ENCODE results near the gene EDC4.
"Not testable (repeated sequence)": the region's sequence is repeated elsewhere in the genome, so short reads cannot be mapped to it uniquely, and the experiment has no call there.

The EDC4 gene, protein sequence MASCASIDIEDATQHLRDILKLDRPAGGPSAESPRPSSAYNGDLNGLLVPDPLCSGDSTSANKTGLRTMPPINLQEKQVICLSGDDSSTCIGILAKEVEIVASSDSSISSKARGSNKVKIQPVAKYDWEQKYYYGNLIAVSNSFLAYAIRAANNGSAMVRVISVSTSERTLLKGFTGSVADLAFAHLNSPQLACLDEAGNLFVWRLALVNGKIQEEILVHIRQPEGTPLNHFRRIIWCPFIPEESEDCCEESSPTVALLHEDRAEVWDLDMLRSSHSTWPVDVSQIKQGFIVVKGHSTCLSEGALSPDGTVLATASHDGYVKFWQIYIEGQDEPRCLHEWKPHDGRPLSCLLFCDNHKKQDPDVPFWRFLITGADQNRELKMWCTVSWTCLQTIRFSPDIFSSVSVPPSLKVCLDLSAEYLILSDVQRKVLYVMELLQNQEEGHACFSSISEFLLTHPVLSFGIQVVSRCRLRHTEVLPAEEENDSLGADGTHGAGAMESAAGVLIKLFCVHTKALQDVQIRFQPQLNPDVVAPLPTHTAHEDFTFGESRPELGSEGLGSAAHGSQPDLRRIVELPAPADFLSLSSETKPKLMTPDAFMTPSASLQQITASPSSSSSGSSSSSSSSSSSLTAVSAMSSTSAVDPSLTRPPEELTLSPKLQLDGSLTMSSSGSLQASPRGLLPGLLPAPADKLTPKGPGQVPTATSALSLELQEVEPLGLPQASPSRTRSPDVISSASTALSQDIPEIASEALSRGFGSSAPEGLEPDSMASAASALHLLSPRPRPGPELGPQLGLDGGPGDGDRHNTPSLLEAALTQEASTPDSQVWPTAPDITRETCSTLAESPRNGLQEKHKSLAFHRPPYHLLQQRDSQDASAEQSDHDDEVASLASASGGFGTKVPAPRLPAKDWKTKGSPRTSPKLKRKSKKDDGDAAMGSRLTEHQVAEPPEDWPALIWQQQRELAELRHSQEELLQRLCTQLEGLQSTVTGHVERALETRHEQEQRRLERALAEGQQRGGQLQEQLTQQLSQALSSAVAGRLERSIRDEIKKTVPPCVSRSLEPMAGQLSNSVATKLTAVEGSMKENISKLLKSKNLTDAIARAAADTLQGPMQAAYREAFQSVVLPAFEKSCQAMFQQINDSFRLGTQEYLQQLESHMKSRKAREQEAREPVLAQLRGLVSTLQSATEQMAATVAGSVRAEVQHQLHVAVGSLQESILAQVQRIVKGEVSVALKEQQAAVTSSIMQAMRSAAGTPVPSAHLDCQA (N-terminal part only)

DNA sequence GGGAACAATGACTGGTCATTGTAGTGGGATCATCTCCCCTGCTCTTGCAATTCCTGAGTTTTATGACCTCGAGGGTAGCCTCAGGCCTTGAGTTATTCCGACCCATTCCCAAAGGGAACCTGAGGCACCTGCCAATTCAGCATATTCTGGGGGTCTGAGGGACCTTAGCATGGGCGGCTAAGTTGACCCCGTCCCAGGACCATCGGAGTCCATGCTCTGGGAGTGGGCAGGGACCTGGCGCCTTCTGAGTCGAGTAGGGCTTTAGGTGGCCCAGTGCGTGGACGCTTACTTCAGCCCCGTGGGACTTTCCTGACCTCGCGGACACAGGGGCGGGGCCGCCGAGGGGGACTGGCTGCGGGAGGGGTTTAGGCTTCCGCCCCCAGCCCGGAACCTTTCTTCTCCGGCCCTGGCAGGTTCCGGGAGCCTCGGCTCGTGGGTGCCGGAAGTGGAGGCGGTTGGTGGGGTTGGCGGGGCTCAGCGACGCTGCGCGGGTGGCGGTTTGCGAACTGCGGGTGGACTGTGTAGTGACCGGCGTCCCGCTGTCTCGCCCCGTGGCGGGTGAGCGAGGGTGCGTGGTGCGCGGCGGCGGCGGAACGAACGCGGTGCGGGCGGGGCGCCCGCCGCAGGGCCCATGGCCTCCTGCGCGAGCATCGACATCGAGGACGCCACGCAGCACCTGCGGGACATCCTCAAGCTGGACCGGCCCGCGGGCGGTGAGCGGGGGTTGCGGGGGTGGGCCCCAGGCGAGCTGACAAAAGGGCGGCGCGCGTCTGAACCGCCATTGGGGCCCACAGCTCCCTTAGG lies at the start of gene EDC4:
Gene EDC4 (plus strand): TSS at position 422 of the 804 bp plus-strand sequence. CDS start 210 bp downstream, at position 632.
- DNase-seq (ENCODE audit: low read depth in 3 of 3), result peak; percentile 81 to 86 (median 85)

- DNase-seq (ENCODE audit: low read depth in 3 of 3), result no peak
Observed at GRCh38 chr16:67825119-67825518, 47.7 kb upstream of the EDC4 start.

GRCh38 chr16:67825906-67826305 lies 46.9 kb upstream of the EDC4 start:
- DNase-seq (ENCODE audit: low read depth in 3 of 3), result no peak

- DNase-seq (ENCODE audit: low read depth in 3 of 3), result no peak
Observed at GRCh38 chr16:67828651-67829050, 44.2 kb upstream of the EDC4 start.

DNA sequence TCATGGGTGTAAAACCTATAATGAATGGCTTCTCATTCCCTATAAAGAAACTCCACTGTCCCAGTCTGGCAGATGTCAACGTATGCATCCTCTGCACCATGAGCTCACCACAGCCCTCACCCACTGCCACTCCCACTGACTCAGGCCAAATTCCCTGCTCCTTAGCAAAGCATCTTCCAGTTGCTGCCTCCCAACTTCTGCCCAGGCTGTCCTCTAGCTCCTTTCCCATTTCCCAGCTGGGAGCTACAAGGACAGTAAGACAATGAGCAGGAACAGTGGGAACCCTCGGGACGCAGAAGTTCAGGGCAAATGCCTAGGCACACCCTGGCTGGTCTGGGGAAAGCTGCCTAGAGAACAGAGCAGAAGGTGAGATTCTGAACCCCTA lies 39.8 kb upstream of the EDC4 start:
- DNase-seq (ENCODE audit: low read depth in 3 of 3), result no peak

DNA sequence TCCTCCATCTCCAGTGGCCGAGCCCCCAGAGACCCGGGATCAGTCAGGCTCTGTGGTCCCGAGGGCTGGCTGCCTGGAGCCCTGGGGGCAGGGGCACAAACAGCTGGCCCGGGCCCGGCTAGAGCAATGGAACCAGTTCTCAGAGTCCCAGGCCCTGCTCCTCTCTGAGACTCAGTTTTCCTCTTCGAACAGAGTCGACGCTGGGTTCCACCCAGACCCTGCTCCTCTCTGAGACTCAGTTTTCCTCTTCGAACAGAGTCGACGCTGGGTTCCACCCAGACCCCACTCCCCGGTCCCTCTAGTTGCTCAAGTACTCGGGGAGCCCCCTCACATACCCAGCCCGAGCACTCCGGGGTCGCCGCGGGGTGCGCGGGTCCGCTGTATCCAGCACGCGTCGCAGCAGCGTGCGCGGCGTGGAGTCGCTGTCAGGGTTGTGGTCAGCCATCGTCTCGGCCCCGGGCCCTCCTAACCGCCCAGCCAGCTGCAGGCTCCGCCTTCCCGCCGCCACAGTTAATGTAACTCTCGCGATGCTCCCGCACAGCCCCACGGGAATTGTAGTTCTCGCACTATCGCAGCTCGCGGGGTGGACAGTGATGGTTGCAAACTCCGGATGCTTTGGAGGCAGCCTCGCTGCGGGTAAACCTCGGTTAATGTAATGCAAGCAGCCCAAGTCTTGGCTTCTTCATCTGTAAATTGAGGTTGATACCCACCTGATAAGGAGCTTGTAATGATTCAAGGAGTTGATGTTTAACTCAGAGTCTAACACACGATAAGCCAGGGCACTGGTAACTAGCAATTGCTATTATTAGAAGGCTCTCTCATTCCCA lies 39.2 kb upstream of the EDC4 start:
- DNase-seq (ENCODE audit: low read depth in 3 of 3), result peak; percentile 83 to 92 (median 89)

- no peak for DNase-seq (ENCODE audit: low read depth in 3 of 3)
Observed at GRCh38 chr16:67834242-67834614, 38.6 kb upstream of the EDC4 start.

- DNase-seq (ENCODE audit: low read depth in 3 of 3), result not testable (repeated sequence)
Observed at GRCh38 chr16:67837190-67837589, 35.7 kb upstream of the EDC4 start.

GRCh38 chr16:67837811-67838210 lies 35.0 kb upstream of the EDC4 start:
- no peak for DNase-seq (ENCODE audit: low read depth in 3 of 3)

- no peak for DNase-seq (ENCODE audit: low read depth in 3 of 3)
Observed at GRCh38 chr16:67841198-67841815, 31.5 kb upstream of the EDC4 start.

DNA sequence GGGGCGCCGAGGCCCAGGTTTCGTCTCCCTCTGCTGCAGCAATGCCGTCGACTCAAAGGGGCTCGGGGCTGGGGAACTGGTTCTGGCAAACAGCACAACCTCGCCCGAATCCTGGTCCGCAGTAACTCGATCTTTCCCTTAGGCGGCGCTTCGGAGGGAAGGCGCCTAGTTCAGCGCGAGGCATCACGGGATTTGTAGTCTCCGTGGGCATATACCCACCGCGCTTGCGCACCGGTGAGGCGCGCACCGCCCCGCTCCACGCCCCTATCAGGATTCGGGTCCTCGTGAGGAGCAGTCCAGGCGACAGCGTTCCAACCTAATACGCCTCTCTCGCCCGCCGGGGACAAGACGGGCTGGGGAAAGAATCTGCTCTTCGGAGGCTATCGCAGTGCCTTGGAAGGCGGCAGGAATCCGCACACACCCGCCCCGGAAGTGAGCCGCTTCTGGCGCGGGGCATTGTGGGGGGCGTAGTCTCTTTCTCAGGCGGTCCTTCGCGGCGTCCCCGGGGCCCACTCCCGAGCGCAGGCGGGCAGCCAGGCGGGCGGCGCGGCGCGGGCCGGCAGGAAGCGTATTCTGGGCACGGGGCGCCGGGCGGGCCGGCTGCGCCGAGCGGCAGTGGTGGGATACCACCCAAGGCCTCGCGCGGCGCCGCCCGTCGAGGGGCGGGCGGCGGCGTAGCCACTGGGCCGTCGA lies 30.9 kb upstream of the EDC4 start, which contains the start of gene THAP11:
Gene THAP11 (plus strand): TSS at position 505 of the 693 bp plus-strand sequence. CDS start 235 bp downstream, outside the sequence.
- peak; percentile 89 to 94 (median 91) for DNase-seq (ENCODE audit: low read depth in 3 of 3)

GRCh38 chr16:67842509-67843342 lies 30.1 kb upstream of the EDC4 start:
- peak in 2 of 3 experiments; percentile 27 to 55 for DNase-seq (ENCODE audit: low read depth in 3 of 3)

- DNase-seq (ENCODE audit: low read depth in 3 of 3), result no peak
Observed at GRCh38 chr16:67843343-67843765, 29.5 kb upstream of the EDC4 start.

DNA sequence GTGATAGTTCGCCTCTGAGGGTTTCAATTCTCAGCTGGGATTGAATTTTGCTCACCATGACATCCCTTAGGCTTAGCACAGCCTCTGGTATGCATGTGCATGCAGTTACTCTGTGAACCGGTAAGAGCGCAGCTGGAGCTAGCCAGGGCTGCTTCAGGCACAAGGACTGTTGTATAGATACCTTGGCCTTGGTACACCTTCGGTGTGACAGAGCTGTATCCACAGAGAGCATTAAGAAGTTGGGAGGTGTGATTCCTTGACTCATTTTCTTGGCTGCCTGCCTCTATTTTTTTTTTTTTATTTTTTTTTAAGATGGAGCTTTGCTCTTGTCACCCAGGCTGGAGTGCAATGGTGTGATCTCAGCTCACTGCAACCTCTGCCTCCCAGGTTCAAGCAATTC lies 28.4 kb upstream of the EDC4 start:
- DNase-seq (ENCODE audit: low read depth in 3 of 3), result no peak

DNA sequence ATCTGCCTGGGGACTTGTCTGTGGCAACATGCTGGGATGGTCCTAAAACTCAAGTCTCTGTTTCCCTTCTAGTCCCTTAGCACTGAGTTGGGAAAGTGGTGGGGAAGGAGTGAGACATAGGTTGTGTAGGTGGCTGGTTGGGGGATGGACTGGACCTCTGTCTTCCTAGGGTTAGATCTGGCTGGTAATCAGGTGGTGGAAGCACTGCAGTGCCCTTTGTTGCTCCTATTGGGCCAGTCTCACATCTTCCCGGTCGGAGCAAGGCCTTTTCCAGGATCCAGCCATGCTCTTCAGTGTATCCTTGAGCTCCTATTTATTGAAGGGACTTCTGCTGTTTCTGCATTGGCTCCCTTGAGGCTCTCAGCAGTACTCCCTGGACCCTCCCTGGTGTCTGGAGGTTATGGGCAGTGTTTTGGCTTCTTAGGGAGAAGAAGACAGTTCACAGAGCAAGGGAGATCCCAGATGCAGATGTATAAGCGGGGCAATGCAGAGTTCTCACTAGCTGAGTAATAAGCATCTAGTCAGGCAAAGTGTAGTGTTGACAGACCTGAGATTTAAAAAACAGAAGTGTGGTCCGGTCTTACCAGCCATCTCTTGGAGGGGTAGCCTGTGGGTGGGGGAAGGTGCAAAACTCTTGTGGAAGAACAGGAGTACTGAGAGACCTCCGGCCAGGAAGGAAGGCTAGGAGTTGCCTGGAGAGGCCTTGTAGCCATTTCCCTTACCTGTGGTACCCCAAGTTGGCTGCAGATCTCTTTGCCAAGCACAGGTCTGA lies 27.4 kb upstream of the EDC4 start:
- DNase-seq (ENCODE audit: low read depth in 3 of 3), result no peak

GRCh38 chr16:67846063-67846319 lies 26.9 kb upstream of the EDC4 start:
- DNase-seq (ENCODE audit: low read depth in 3 of 3), result no peak

DNA sequence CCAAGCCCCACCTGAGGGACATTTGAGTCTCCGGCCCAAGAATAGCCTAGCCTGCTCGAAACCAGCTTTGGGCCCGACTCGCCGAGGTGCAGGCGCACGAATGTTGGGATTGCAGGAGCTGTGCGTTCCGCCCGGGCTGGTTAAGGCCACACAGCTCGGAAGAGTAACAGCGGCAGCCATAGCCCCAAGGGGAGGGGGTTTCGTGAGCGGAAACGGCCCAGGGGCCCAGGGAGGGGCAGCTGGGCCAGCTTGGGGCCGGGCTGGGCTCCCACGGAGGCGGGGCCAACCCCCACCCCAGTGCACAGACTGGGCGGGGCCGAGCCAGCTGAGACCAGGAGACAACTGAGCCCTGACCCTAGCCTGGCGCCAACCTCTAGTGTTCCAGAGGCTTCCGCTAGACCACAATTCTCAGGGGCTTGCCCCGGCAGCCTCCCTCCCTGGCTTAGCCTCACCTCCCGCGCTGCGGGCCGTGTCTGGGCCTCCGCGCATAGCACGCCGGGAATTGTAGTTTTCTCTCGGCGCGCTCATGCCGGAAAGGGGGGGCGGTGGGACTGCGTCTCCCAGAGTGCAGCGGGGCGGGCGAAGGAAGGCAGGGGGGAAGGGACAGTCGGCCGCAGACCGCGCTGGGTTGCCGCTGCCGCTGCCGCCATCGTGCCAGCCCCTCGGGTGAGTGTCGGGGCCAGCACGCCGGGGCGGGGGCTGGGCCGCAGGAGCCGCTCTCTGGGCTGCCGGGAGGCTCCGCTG lies 26.4 kb upstream of the EDC4 start, which contains the start of gene NUTF2:
Gene NUTF2 (plus strand): TSS at position 614 of the 744 bp plus-strand sequence. CDS start 18,198 bp downstream, outside the sequence.
- peak; percentile 90 to 95 (median 94) for DNase-seq (ENCODE audit: low read depth in 3 of 3)

Data from stimulated activated CD4-positive, alpha-beta T cell treated with anti-CD3 and anti-CD28 coated beads, TNF-alpha, amount 100 ng/mL, for 24 hours (primary cell).